Lung (tissue), 12 donors: ENCODE results near the gene EML2. TPM values are rescaled to one million over a fixed set of nuclear protein-coding genes. Genes with fewer than 3 reads are reported as not detected.

Experiments
- ATAC-seq: fragments of 200-7000 bp; cut with Tn5 transposase; one replicate; pipeline ENCODE4 v1.9.1; 2020; ENCODE audit warnings: moderate number of reproducible peaks; ENCODE audit not compliant: insufficient read depth, low FRiP score
- DNase-seq, 3 donors: peaks; one replicate each; pipeline ENCODE4 v3.0.0-alpha.2; 2013 to 2017
- H3K27ac ChIP-seq, 2 donors: one replicate each; pipeline ENCODE4 v1.5.1; 2013; ENCODE audit warnings: mild to moderate bottlenecking in 2 of 2, moderate library complexity in 2 of 2, control low read depth in 1 of 2, inconsistent platforms in 1 of 2, low read depth in 1 of 2, low read length in 1 of 2
- H3K27me3 ChIP-seq, 3 donors: one replicate each; pipeline ENCODE4 v1.5.1; 2013; ENCODE audit warnings: low read length in 2 of 3; ENCODE audit not compliant: control insufficient read depth in 3 of 3, insufficient read depth in 3 of 3
- H3K36me3 ChIP-seq, 4 donors: one replicate each; pipeline ENCODE4 v1.5.1; 2013; ENCODE audit warnings: low read length in 4 of 4, mild to moderate bottlenecking in 1 of 4, moderate library complexity in 1 of 4; ENCODE audit not compliant: control insufficient read depth in 4 of 4, insufficient read depth in 4 of 4
- H3K4me1 ChIP-seq, 5 donors: one replicate each; pipeline ENCODE4 v1.5.1; 2013; ENCODE audit warnings: low read length in 5 of 5, mild to moderate bottlenecking in 2 of 5, moderate library complexity in 1 of 5; ENCODE audit not compliant: control insufficient read depth in 5 of 5, insufficient read depth in 5 of 5
- H3K4me3 ChIP-seq: one replicate; pipeline ENCODE4 v1.5.1; 2013; ENCODE audit warnings: mild to moderate bottlenecking, control low read depth, moderate library complexity
- H3K9ac ChIP-seq, 2 donors: one replicate each; pipeline ENCODE4 v1.5.1; 2013; ENCODE audit warnings: low read length in 2 of 2, control low read depth in 1 of 2; ENCODE audit not compliant: insufficient read depth in 1 of 2
- H3K9me3 ChIP-seq, 4 donors: one replicate each; pipeline ENCODE4 v1.5.1; 2013; ENCODE audit warnings: low read length in 3 of 4, mild to moderate bottlenecking in 1 of 4, moderate library complexity in 1 of 4; ENCODE audit not compliant: control insufficient read depth in 4 of 4, insufficient read depth in 3 of 4
- WGBS, 2 donors: extraction: QIAGEN DNeasy Blood & Tissue Kit; methylation state at CpG; one replicate each; pipeline ENCODE4 v1.1.7; 2013; 5-methylcytosine and 5-hydroxymethylcytosine counted together
- polyA plus RNA-seq, 2 donors: library from polyadenylated mRNA; stranded (reverse); fragments of 200-250 nt; gene quantifications; one replicate each; pipeline ENCODE4 v1.2.1, GENCODE V29; 2013
- total RNA-seq, 2 donors: library from RNA; depleted of rRNA in 1 of 2; stranded (reverse); fragments of >200 nt in 1 of 2; gene quantifications; one replicate each; pipeline ENCODE4 v1.2.1, GENCODE V29; 2014 to 2021
- TF ChIP-seq, protein P1 (sequence below): IDR thresholded peaks from 2 replicates; pipeline ENCODE4 v1.5.1; 2012; ENCODE audit warnings: mild to moderate bottlenecking; ENCODE audit errors: control extremely low read depth, extremely low read depth
- donor health status: control.
- donor health status: control.
- donor health status: Bipolar disorder and iron deficiency.
- donor health status: healthy.
- donor health status: DM: yes; HTN: yes; CAD: no.

The EML2 gene
- total and polyA plus RNA-seq, 4 donors = 31.9 to 74.5 (median 40.1) TPM

DNA sequence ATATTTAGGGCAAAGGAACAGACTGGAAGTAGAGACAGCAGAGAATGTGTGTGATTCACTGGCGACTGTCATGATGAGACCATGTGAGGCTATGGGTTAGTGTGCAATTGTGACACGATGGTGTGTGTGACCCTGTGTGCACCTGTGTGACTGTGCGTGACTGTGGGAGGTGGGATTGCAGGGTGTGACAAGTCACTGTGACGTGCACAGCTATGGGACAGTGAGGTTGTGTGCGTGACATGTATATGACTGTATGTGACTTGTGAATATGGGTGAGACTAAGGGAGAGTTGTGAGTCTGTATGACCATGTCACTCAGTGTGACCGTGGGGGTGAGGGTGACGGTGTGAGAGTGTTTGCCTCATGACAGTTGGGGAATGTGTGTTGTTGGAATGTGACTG lies 25.4 kb upstream of the EML2 start:
- peaks cover 0 to 10% (median 3%) of the 10 kb centered on the region in 5 donors for H3K4me1 ChIP-seq
- TF ChIP-seq, protein P1, sequence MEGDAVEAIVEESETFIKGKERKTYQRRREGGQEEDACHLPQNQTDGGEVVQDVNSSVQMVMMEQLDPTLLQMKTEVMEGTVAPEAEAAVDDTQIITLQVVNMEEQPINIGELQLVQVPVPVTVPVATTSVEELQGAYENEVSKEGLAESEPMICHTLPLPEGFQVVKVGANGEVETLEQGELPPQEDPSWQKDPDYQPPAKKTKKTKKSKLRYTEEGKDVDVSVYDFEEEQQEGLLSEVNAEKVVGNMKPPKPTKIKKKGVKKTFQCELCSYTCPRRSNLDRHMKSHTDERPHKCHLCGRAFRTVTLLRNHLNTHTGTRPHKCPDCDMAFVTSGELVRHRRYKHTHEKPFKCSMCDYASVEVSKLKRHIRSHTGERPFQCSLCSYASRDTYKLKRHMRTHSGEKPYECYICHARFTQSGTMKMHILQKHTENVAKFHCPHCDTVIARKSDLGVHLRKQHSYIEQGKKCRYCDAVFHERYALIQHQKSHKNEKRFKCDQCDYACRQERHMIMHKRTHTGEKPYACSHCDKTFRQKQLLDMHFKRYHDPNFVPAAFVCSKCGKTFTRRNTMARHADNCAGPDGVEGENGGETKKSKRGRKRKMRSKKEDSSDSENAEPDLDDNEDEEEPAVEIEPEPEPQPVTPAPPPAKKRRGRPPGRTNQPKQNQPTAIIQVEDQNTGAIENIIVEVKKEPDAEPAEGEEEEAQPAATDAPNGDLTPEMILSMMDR = no peak
- peaks cover 0 to 18% (median 16%) of the 10 kb centered on the region in 3 donors for H3K27me3 ChIP-seq
- no peaks in the 10 kb centered on the region for H3K9me3 ChIP-seq
- no peaks in the 10 kb centered on the region for H3K36me3 ChIP-seq
- WGBS, 2 donors = 82% methylated on average over 7 of the region's 7 CpGs
- H3K27ac ChIP-seq = no peak overlapping the region
- no peak for DNase-seq
- H3K4me3 ChIP-seq = no peak overlapping the region
- ATAC-seq = no peak
- H3K9ac ChIP-seq = no peak overlapping the region

DNA sequence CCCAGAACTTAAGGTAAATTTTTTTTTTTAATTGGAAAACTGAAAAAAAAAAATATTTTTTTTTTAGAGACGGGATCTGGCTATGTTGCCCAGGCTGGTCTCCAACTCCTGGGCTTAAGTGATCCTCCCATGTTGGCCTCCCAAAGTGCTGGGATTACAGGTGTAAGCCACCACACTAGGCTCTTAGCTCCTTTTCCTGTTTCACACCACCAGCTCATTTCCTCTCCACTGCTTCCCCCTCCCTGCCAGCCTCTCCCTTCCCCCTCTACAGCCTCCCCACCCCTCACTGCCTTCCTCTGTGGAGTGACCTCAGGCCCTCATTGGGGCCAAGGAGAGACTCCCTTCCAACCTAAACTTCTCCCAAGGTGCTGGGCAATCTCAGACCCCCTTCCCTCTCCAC lies 24.6 kb upstream of the EML2 start:
- no peak overlapping the region for H3K27ac ChIP-seq
- H3K27me3 ChIP-seq = peaks cover 0 to 16% (median 12%) of the 10 kb centered on the region in 3 donors
- H3K9ac ChIP-seq = no peak overlapping the region
- H3K4me1 ChIP-seq = peaks cover 0 to 7% (median 3%) of the 10 kb centered on the region in 5 donors
- ATAC-seq = no peak
- H3K4me3 ChIP-seq = no peak overlapping the region
- H3K9me3 ChIP-seq = no peaks in the 10 kb centered on the region
- no peaks in the 10 kb centered on the region for H3K36me3 ChIP-seq
- WGBS, 2 donors = 91 to 93% methylated on average over 1 of the region's 1 CpG
- TF ChIP-seq, protein P1 = no peak
- DNase-seq = no peak

DNA sequence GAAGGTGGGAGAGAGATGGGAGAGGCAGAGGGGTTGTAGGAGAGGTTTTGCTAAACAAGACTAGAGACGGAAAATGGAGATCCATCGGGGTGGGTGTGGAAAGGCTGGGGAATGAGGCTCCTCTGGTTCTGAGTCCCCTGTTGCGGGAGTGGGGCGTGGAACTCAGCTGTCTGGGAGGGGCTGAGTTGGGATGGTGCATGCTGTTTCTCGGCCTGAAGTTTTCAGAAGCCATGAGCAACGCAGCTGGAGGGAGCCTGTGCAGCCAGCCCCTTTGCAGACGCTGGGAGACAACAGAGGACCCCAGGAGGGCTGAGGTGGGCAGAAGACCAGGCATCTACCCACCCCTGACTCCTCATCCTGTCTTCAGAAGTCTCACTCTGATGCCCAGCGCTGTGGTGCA lies 21.4 kb upstream of the EML2 start:
- H3K27me3 ChIP-seq = no peaks in the 10 kb centered on the region
- H3K4me3 ChIP-seq = no peak overlapping the region
- no peaks in the 10 kb centered on the region for H3K9me3 ChIP-seq
- 50 to 61% methylated on average over 8 of the region's 8 CpGs for WGBS, 2 donors
- DNase-seq = no peak
- TF ChIP-seq, protein P1 = no peak
- no peak for ATAC-seq
- no peak overlapping the region for H3K27ac ChIP-seq
- H3K36me3 ChIP-seq = no peaks in the 10 kb centered on the region
- H3K4me1 ChIP-seq = no peaks in the 10 kb centered on the region
- no peak overlapping the region for H3K9ac ChIP-seq

DNA sequence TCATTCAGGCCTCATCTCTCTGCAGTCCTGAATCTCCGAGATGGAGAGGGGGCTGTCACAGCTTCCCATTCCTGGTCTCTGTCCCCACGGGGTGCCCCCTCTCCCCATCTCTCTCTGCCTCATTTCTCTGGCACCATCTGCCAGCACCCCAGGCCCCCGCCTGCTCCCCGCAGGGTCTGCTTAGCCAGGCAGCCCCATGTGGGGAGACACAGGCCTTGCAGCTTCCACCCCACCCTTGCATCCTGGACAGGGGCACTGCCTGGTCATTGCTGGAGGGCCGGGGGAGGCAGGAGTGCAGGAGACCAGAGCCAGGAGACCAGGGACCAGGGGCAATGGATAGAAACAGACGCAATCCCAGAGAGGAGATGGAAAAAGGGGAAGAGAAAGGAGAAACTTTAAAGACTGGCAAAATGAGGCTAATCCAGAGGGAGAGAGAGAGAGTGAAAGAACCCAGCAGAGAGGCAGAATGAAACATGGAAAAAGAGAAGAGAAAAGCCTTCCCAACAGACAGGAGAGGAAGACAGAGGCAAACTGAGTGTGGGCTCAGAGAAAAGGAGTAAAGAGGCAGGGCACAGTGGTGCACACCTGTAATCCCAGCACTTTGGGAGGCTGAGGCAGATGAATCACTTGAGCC lies 20.0 kb upstream of the EML2 start:
- Histone ChIP-seq H3K9me3 (no peaks in the 10 kb centered on the region), H3K27ac (no peak overlapping the region), H3K9ac (no peak overlapping the region), H3K27me3 (no peaks in the 10 kb centered on the region), H3K36me3 (no peaks in the 10 kb centered on the region), H3K4me1 (no peaks in the 10 kb centered on the region), H3K4me3 (no peak overlapping the region)
- TF ChIP-seq, protein P1 = no peak
- DNase-seq (no peak), ATAC-seq (no peak)
- 80 to 87% methylated on average over 6 of the region's 6 CpGs for WGBS, 2 donors
